HG03469 (cell line): ENCODE data around the gene OSBPL9.

Source experiments
- ATAC-seq: cut with Tn5 transposase; IDR thresholded peaks from one replicate; pipeline ENCODE4 v1.9.1; 2021; ENCODE audit warnings: mild to moderate bottlenecking, moderate library complexity, moderate number of reproducible peaks; ENCODE audit not compliant: unreplicated experiment

OSBPL9 gene

GRCh38 chr1:51616903-51617708 lies at the start of gene OSBPL9:
Gene OSBPL9, plus strand, starts transcription at chr1:51617092. Its CDS starts 19 bp downstream, at chr1:51617111.
- ATAC-seq, result peak; percentile 69

GRCh38 chr1:51567653-51568052 lies 49.2 kb upstream of the OSBPL9 start:
- ATAC-seq, result no peak

- no peak for ATAC-seq
Measured at GRCh38 chr1:51568231-51568935, 48.5 kb upstream of the OSBPL9 start.

GRCh38 chr1:51569284-51570062 lies 47.4 kb upstream of the OSBPL9 start:
- peak; percentile 66 for ATAC-seq

- peak; percentile 46 for ATAC-seq
Measured at GRCh38 chr1:51570063-51570710, 46.7 kb upstream of the OSBPL9 start.

- no peak for ATAC-seq
Measured at GRCh38 chr1:51572365-51572764, 44.5 kb upstream of the OSBPL9 start.

GRCh38 chr1:51574796-51575195 lies 42.1 kb upstream of the OSBPL9 start:
- no peak for ATAC-seq

GRCh38 chr1:51575406-51576084 lies 41.3 kb upstream of the OSBPL9 start:
- no peak for ATAC-seq

- no peak for ATAC-seq
Measured at GRCh38 chr1:51576085-51576444, 40.8 kb upstream of the OSBPL9 start.

- ATAC-seq, result no peak
Measured at GRCh38 chr1:51576923-51577322, 40.0 kb upstream of the OSBPL9 start.

- peak; percentile 79 for ATAC-seq
Measured at GRCh38 chr1:51578383-51579109, 38.3 kb upstream of the OSBPL9 start.

- no peak for ATAC-seq
Measured at GRCh38 chr1:51581238-51581637, 35.7 kb upstream of the OSBPL9 start.

GRCh38 chr1:51583532-51583931 lies 33.4 kb upstream of the OSBPL9 start:
- ATAC-seq, result no peak

- ATAC-seq, result no peak
Measured at GRCh38 chr1:51584021-51584420, 32.9 kb upstream of the OSBPL9 start.

GRCh38 chr1:51592711-51593110 lies 24.2 kb upstream of the OSBPL9 start:
- ATAC-seq, result no peak

- no peak for ATAC-seq
Measured at GRCh38 chr1:51594716-51595115, 22.2 kb upstream of the OSBPL9 start.

- no peak for ATAC-seq
Measured at GRCh38 chr1:51600529-51600928, 16.4 kb upstream of the OSBPL9 start.

GRCh38 chr1:51600965-51601364 lies 15.9 kb upstream of the OSBPL9 start:
- no peak for ATAC-seq

- ATAC-seq, result no peak
Measured at GRCh38 chr1:51605961-51606723, 10.8 kb upstream of the OSBPL9 start.
